HG03159 (cell line): Measurements from ENCODE around the gene PRR9.

ENCODE experiments used
- ATAC-seq: cut with Tn5 transposase; IDR thresholded peaks from one replicate; pipeline ENCODE4 v1.9.1; 2021; ENCODE audit warnings: mild to moderate bottlenecking, moderate library complexity; ENCODE audit not compliant: unreplicated experiment

Gene PRR9

GRCh38 chr1:153262462-153263157 lies 45.2 kb downstream of the PRR9 start:
- no peak for ATAC-seq

GRCh38 chr1:153265457-153265856 lies 48.1 kb downstream of the PRR9 start:
- ATAC-seq, result no peak
